ENCODE measurements around the gene MFSD6.

The MFSD6 gene

DNA sequence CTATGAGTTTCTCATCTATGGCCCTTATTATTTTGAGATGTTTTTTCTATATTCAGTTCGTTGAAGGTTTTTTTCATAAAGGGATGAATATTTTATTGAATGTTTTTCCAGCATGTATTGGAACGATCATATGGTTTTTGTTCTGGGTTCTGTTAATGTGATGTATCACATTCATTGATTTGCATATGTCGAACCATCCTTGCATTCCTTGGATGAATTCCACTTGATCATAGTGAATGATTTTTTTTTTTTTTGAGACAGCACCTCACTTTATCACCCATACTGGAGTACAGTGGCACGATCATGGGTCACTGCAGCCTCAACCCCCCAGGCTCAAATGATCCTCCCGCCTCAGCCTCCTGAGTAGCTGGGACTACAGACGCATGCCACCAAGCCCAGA, 131.9 kb downstream of the MFSD6 start:
- no peak for DNase-seq (ENCODE audit: low spot score)
- TF ChIP-seq, protein P1, sequence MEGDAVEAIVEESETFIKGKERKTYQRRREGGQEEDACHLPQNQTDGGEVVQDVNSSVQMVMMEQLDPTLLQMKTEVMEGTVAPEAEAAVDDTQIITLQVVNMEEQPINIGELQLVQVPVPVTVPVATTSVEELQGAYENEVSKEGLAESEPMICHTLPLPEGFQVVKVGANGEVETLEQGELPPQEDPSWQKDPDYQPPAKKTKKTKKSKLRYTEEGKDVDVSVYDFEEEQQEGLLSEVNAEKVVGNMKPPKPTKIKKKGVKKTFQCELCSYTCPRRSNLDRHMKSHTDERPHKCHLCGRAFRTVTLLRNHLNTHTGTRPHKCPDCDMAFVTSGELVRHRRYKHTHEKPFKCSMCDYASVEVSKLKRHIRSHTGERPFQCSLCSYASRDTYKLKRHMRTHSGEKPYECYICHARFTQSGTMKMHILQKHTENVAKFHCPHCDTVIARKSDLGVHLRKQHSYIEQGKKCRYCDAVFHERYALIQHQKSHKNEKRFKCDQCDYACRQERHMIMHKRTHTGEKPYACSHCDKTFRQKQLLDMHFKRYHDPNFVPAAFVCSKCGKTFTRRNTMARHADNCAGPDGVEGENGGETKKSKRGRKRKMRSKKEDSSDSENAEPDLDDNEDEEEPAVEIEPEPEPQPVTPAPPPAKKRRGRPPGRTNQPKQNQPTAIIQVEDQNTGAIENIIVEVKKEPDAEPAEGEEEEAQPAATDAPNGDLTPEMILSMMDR (IDR thresholded peaks at IDR 0.05; ENCODE audit: extremely low read depth, missing control alignments) = no peak

DNA sequence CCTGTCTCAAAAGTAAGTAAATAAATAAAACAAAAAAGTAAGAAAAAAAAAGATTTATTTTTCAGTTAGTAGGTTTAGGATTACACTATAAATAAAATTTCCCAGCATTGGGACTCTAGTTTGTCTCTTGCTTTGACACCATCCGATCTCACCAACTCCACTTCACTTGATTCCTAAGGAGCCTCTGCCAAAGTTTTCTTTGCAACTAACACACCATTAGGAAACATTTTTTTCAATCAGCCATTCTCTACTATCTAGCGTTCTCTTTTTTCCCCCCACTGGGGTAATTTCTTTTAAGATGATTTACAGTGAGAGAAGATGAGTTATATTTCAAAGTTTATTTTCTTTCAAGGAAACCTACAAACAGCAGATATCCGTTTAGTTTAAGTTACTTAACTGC, 136.9 kb downstream of the MFSD6 start:
- TF ChIP-seq, protein P1 (IDR thresholded peaks at IDR 0.05; ENCODE audit: extremely low read depth, missing control alignments) = no peak
- no peak for DNase-seq (ENCODE audit: low spot score)

DNA sequence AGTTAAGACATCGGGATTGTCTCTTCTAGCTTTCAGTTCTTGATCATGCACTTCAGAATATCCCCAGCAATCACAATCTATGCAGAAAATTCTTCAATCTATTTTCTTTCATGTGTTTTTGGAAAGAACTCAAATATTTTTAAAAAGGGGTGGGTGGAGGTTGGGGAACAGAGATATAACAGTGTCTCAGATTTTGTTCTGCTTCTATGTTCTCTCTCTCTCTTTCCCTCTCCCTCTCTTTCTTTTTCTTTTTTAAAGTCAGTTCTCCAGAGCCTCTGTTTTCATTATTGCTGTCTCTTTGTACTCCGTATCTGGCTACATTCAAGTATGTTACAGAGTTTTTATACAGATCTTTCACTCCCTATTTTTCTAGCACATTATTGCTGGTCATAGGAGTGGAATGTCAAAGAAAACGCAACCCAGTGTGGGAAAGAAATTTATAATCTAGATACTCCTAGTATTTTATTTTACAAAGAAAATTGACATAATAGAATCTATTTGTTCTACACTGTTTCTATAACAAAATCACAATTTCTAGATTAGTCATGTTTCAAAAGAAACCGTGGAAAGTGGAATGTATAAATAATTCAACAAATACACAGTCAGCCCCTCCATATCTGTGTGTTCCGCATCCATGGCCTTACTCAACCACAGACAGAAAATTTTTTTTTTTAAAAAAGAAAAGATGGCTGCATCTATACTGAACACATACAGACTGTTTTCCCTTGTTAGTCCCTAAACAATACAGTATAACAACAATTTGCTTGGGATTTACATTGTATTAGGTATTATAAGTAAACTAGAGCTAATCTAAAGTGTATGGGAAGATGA, 137.6 kb downstream of the MFSD6 start:
- TF ChIP-seq, protein P1 (IDR thresholded peaks at IDR 0.05; ENCODE audit: extremely low read depth, missing control alignments) = no peak
- DNase-seq (ENCODE audit: low spot score) = no peak

DNA sequence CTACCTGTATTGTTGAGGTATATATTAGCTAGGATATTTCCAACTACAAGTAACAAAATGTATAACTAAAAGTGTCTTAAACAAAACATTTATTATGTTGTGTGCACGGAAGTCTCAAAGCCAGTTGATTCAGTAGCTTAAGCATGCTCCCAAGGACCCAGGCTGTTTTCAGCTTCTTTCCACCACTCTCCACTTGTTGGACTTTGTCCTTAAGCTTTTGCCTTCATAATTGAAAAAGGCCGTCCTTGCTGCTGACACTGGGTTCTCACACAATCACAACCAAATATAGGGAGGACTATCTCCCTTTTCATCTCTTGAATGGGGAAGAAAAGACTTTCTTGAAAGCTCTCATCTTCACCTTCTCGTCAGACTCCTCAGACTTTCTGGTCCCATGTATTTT, 138.6 kb downstream of the MFSD6 start:
- DNase-seq (ENCODE audit: low spot score) = no peak
- TF ChIP-seq, protein P1 (IDR thresholded peaks at IDR 0.05; ENCODE audit: extremely low read depth, missing control alignments) = no peak

DNA sequence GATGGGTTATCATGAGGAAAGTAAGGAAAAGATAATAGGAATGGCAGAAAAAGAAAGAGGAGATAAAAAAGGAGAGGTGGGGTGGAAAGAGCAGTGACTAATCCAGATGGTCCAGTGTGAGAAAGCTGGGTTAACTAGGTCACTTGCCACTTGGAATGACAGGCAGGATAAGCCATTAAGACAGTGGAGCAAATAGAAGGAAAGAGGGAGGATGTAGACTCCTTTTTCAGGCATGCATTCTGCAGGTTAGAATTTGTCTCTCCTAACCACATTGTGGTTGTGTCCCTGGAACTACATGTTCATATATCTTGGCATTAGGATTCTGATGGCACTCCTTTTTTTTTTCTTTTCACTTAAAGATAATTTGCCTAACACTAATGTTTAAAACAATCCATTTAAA, 139.7 kb downstream of the MFSD6 start:
- no peak for DNase-seq (ENCODE audit: low spot score)
- TF ChIP-seq, protein P1 (IDR thresholded peaks at IDR 0.05; ENCODE audit: extremely low read depth, missing control alignments) = no peak

DNA sequence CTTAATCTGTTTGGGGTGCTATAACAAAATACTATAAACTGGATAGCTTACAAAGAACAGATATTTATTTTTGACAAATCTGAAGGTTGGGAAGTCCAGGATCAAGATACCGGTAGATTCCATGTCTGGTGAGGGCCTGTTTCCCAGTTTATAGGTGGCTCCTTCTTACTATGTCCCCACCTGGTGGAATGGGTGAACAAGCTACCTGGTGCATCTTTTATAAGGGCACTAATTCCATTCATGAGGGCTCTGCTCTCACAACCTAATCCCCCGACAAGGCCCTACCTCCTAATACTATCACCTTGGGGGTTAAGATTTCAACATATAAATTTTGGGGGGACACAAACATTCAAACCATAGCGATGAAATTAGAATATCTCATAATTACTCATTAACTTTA, 142.0 kb downstream of the MFSD6 start:
- TF ChIP-seq, protein P1 (IDR thresholded peaks at IDR 0.05; ENCODE audit: extremely low read depth, missing control alignments) = no peak
- no peak for DNase-seq (ENCODE audit: low spot score)

Measured in GM20000 (cell line).